Fibroblast of mammary gland (primary cell): Measurements from ENCODE around the gene TMCC2.

Experiments
- DNase-seq: peaks from one replicate; pipeline ENCODE4 v3.0.0-alpha.2; 2010; ENCODE audit warnings: low read depth
- H3K4me3 ChIP-seq: 2 replicates; pipeline ENCODE4 v1.5.1; 2011; ENCODE audit warnings: low read depth, mild to moderate bottlenecking, low read length, moderate library complexity; ENCODE audit not compliant: control insufficient read depth
- CTCF ChIP-seq: conservative IDR thresholded peaks from 2 replicates; pipeline ENCODE4 v1.5.1; 2011; ENCODE audit warnings: low read depth, low read length, inconsistent platforms; ENCODE audit not compliant: control insufficient read depth, insufficient read depth

Gene TMCC2

GRCh38 chr1:205214756-205215155 lies 13.0 kb upstream of the TMCC2 start:
- no peak for TF ChIP-seq CTCF
- no peak overlapping the region for H3K4me3 ChIP-seq

GRCh38 chr1:205216588-205216987 lies 11.2 kb upstream of the TMCC2 start:
- TF ChIP-seq CTCF: no peak
- no peak overlapping the region for H3K4me3 ChIP-seq
- DNase-seq: no peak

More at GRCh38 chr1:205214756-205215155, 13.0 kb upstream of the TMCC2 start:
- DNase-seq: no peak

GRCh38 chr1:205217418-205217817 lies 10.3 kb upstream of the TMCC2 start:
- no peak for TF ChIP-seq CTCF
- DNase-seq: no peak
- no peak overlapping the region for H3K4me3 ChIP-seq

- H3K4me3 ChIP-seq: no peak overlapping the region
- no peak for TF ChIP-seq CTCF
Observed at GRCh38 chr1:205220421-205220820, 7.3 kb upstream of the TMCC2 start.

GRCh38 chr1:205224736-205225135 lies 3.0 kb upstream of the TMCC2 start:
- no peak for TF ChIP-seq CTCF
- H3K4me3 ChIP-seq: no peak overlapping the region
- DNase-seq: no peak

More at GRCh38 chr1:205220421-205220820, 7.3 kb upstream of the TMCC2 start:
- no peak for DNase-seq

GRCh38 chr1:205225901-205226765 lies 1.6 kb upstream of the TMCC2 start:
- H3K4me3 ChIP-seq: no peak overlapping the region
- DNase-seq: no peak
- no peak for TF ChIP-seq CTCF
